GM21515 (cell line): ENCODE measurements around the gene PAX1.

ENCODE experiments used
- ATAC-seq: cut with Tn5 transposase; IDR thresholded peaks from one replicate; pipeline ENCODE4 v1.9.1; 2021; ENCODE audit not compliant: unreplicated experiment

Gene PAX1

DNA sequence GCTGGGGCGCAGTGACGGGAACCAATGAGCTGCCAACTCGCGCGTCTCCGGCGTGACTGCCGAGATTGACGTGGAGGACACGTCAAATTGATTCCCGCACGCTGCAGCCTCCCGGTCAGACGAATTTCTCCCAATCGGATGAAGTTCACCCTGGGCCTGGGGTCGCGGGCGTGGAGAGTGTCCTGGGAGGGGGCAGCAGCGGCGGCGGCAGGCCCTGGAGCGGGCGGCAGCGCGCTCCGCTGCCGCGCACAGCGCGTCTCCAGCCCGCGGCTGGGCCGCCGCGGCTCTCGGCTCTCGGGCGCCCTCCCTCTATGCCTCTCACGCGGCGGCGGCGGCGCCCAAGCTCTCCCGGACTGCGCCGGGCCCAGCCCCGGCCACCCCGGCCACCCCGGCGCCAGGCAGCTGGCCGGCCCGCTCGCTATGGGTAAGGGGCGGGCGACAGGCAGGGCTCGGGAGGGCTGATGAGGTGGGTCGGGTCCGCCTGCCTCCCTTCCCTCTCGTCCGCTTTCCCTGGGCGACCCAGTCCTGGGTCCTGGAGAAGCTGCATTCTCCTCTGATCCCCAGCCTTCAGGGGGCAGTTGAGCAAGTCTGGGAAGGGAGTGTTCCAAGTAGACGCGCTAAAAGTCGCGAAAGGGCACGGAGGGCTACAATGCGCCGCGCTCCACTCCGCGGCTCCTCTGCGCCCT, at the start of gene PAX1:
Gene PAX1 (plus strand): TSS at position 90 of the 686 bp plus-strand sequence. CDS start 49 bp downstream, at position 139.
- ATAC-seq, result no peak

GRCh38 chr20:21656308-21657067, 49.0 kb upstream of the PAX1 start:
- no peak for ATAC-seq

- no peak for ATAC-seq
These were observed 43.9 kb upstream of the PAX1 start for GRCh38 chr20:21661488-21662055.

DNA sequence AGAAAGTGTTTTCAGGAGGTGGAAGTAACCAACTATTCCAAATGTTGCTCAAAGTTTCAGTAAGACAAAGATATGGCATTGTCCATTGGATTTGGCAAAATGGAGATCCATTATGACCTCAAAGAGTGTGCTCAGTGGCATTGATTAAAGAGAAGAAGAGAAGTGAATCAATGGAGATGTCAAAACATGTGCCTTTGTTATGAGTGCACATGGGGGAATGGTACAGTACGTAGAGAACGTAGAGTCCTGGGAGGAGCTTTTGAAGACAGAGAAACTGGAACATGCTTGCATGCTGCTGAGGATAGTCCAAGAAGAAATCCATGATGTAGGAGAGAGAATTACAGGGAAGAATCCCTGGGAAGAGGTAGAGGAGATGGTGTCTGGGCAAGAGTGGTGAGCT, 42.0 kb upstream of the PAX1 start:
- no peak for ATAC-seq

- no peak for ATAC-seq
These were observed 39.6 kb upstream of the PAX1 start for GRCh38 chr20:21665687-21666446.

DNA sequence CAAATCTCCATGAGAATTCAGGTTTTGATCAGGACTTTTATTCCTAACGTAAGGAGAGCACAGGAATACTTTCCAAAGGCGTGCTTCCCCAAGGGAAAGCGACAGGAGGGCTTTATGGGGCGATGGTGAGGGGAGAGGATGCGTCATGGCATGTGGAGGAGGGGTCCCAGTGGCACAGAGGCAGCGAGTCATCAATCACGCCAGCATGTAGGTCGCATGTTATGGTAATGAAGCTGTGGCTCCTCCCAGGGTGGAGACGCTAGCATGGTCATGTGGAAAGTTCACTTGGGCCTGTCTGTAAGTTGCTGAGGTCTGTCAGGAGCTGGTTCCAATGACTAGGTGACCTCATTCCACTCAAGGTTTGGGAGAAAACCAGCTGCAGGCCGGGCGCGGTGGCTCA, 35.3 kb upstream of the PAX1 start:
- no peak for ATAC-seq

DNA sequence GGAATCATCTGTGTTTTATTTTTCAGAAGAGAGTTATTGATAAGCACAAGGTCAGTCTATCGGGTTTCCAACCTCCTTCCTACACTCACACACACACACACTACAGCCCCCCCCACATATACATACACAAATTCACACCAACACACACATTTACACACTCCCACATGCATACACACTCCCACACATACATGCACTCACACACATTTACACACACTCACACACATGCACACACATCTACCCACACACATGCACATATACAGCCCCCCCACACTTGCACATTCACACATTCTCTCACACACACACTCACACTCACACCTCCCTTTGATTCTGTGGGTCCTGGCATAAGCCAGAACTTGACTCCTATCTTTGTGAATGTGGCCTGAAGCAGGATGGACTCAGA, 34.5 kb upstream of the PAX1 start:
- no peak for ATAC-seq

DNA sequence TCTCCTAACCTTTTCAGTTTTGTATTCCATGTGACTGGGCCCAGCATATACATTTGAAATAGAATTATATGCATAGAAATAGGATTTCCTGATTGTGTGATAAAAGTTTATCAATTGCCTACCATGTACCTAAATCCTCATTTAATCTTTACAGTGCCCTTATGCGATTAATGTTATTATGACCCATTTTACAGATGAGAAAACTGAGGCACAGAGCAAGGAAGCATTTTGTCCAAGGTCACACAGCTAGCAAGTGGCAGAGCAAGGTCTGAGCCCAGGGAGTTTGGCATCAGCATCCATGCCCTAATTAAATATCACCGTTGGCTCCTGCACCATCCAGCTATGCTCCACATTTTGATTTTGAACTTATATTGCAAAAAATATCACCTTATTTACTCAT, 28.2 kb upstream of the PAX1 start:
- ATAC-seq, result no peak

DNA sequence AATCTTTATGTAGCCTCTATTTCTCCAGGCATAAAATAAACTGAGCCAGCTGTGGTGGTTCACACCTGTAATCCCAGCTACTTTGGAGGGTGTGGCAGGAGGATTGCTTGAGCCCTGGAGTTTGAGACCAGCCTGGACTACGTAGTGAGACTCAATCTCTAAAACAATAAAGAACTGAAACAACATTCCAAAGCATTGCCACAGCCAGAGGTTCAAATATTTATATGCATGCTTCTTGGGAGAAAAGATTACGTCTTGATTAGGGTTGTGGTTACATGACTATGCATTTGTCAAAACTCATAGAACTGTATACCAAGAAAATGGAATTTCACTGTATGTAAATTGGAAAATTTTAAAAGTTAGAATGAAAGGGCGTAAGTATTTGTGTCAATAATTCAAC, 27.7 kb upstream of the PAX1 start:
- no peak for ATAC-seq

GRCh38 chr20:21681234-21681921, 24.1 kb upstream of the PAX1 start:
- ATAC-seq, result no peak

- ATAC-seq, result no peak
These were observed 23.5 kb upstream of the PAX1 start for GRCh38 chr20:21681922-21682318.

DNA sequence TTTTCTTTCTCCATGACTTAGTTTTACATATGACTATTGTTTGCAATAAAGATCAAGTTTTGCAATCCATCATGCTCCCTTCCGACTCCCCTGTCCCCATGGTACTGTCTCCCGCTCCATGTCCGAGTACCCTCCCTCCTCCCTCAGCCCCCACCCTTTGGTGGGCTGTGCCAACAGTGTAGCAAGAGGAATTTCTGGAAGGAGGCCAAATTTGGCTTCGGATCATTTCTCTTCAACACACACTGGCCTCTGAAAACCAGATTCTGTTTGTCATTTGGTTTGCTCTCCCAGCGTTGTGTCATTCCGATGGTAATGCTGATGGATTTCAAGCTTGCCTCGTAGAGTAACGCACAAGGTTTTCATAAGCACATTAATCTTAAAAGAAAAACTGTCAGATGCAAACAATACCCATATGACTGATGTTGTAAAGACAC, 22.9 kb upstream of the PAX1 start:
- no peak for ATAC-seq

DNA sequence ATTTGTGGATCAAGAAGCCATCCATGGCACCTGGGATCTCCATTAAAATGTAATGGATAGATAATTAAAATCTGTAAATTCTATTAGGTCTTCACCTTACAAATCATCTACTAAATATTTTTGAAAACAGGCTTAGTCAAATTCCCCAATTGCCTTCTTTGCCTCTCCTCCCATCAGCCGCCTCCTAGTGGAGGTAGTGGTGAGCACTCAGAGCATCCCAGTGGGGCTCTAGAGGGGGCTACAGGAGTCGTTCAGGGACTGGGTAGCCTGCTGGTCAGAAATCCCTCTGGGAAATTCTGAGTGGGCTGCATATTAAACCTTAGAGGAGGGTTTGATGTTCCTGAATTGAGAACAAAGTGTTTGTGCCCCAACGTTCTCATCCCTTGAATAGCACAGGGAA, 20.8 kb upstream of the PAX1 start:
- no peak for ATAC-seq

DNA sequence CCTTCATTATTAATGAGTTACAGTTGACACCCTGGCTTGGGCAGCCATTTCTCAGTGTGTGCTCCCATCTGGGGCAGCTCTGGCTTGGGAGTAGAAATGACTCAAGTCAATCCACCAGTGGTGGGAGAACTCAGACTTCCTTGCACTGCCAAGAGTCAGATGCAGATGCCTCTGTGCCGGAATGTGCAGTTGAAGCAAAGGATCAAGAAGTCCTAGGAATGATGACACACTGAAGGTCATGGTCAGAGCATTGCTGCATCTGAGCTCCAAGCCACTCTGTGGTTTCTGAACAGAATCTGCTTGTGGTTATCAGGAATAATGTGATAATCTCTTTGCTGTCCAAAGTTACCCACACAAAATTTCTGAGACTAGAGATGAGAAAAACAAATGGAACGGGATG, 19.5 kb upstream of the PAX1 start:
- ATAC-seq, result no peak

DNA sequence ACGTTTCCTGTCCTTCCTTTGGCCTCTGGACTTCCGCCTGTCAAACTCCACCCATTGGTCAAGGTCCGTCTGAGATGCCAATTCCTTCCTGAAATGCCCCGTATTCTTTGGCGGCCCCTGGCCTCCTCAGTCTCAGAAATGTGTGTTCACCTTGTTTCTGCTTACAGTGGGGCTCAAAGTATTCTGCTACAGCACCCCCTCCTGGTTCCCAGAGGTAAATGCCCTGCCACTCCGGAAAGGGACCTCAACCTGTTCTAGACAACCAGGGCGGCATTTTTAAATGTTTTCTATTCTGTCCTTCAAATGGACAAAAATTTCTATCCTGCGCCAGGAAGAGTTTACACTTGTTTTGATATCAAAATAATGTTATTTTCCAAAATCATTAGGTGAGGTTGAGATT, 12.1 kb upstream of the PAX1 start:
- no peak for ATAC-seq

DNA sequence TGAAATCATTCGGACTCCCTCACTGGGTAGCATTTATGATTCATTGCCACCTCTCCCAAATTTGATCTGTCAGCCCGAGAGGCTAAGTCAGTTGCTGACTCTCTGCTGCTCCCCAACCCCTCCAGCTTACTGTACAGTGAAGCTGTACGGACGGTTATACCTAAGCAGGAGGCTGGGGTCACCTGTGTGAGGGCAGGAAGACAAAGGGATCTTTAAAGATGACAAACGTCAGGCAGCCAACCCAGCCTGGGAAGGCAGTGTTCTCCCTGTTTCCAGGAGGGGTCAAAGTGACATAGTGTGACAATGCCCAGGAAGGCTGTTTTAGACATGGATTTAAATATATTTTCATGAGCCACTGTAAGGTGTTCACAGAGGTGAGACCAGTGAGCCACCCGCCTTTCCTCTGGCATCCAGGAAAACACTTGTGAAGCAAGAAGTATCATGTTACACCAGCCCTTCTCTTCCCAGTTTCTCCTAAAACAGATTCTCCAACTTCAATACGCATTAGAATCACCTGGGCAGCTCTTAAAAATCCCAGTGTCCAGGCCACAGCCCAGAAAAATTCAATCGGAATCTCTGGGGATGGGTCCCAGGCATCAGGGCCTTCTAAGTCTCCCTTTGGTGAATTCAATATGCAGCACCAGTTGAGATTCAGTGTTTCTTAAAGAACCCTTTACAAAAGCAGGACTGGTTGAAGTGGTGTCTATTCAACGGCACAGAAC, 6.8 kb upstream of the PAX1 start:
- ATAC-seq, result no peak

- ATAC-seq, result no peak
These were observed 6.3 kb upstream of the PAX1 start for GRCh38 chr20:21699216-21699508.

DNA sequence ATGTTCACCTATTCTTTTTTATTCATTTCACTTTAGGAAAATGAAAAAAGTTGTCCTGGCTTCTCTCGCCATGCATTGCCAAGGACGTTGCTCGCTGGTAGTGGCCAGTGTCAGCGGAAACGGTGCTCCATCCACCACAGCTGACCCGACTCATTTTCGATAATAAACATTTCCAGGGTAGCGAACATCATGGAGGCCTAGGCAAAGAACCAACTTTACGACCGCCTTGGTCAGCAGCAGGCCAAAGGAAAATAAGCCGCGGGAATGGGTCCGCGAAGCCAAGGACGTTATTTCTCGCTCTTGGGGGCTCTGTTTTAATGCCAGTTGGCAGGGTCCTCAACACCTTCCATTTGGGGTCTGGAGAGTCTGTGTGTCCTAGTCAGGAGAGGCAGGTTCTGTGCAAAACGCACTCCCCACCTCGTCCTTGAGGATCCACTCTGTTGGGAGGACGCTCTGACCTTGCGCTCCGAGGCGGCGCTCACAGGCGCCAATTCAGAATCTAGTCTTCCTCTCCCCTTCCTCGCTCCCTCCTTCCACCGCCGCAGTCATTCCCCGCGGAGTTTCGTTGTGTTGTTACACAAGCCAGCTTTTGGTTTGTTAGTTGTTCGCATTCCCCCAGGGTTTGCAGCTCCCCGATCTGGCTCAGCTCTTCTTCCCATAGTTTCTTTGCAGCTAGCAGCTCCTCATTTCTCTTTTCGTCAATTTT, 4.1 kb upstream of the PAX1 start:
- no peak for ATAC-seq

GRCh38 chr20:21702016-21702415, 3.4 kb upstream of the PAX1 start:
- no peak for ATAC-seq
